Osteocyte (in vitro differentiated cells): Measurements from ENCODE around the gene MPPED2. TPM values are rescaled to one million over a fixed set of nuclear protein-coding genes. Genes with fewer than 3 reads are reported as not detected.

Experiments
- DNase-seq: peaks from one replicate; pipeline ENCODE4 v3.0.0; 2021; ENCODE audit warnings: mixed read lengths; ENCODE audit not compliant: unreplicated experiment; ENCODE audit errors: extremely low spot score
- H3K27ac Mint-ChIP-seq: one replicate; pipeline ENCODE4 v1.8.0; 2021; ENCODE audit warnings: mild to moderate bottlenecking, mixed read lengths; ENCODE audit not compliant: unreplicated experiment
- H3K27me3 Mint-ChIP-seq: one replicate; pipeline ENCODE4 v1.8.0; 2021; ENCODE audit warnings: mixed read lengths; ENCODE audit not compliant: unreplicated experiment
- H3K36me3 Mint-ChIP-seq: one replicate; pipeline ENCODE4 v1.8.0; 2021; ENCODE audit warnings: mixed read lengths; ENCODE audit not compliant: unreplicated experiment
- H3K4me1 Mint-ChIP-seq: one replicate; pipeline ENCODE4 v1.8.0; 2021; ENCODE audit warnings: mixed read lengths; ENCODE audit not compliant: unreplicated experiment
- H3K4me3 Mint-ChIP-seq: one replicate; pipeline ENCODE4 v1.8.0; 2021; ENCODE audit warnings: mild to moderate bottlenecking, moderate library complexity, mixed read lengths; ENCODE audit not compliant: unreplicated experiment
- H3K9me3 Mint-ChIP-seq: one replicate; pipeline ENCODE4 v1.8.0; 2021; ENCODE audit warnings: mixed read lengths; ENCODE audit not compliant: unreplicated experiment
- total RNA-seq: library from RNA; stranded (reverse); gene quantifications from 2 replicates; pipeline ENCODE4 v1.2.1, GENCODE V29; 2021
- TF ChIP-seq, protein P1 (sequence below): fragments of 200-600 bp; sonication (generic); IDR thresholded peaks from 2 replicates; pipeline ENCODE4 v1.5.0; 2021; ENCODE audit warnings: antibody characterized with exemption, mild to moderate bottlenecking, moderate library complexity

Gene MPPED2
- total RNA-seq, 1 donor from 2014 or later, result not detected

DNA sequence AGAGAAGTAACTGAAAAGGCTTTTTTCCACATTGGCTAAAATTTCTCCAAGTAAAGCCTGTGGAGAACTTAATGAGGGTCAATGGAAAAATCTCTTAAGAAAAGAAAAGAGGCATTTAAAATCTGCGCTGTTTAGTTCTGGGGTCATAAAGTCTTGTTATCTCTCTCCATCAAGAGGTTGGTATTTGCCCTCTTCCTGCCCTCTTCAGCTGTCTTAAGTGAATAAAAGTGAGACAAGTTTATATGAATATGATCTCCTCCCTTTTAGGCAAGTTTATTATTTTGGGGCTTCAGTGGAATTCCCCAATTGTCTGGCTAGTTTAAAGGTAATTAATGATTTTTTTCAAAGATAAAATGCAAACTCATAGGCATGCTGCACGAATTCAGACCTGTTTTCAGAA, 173.6 kb downstream of the MPPED2 start:
- TF ChIP-seq, protein P1, sequence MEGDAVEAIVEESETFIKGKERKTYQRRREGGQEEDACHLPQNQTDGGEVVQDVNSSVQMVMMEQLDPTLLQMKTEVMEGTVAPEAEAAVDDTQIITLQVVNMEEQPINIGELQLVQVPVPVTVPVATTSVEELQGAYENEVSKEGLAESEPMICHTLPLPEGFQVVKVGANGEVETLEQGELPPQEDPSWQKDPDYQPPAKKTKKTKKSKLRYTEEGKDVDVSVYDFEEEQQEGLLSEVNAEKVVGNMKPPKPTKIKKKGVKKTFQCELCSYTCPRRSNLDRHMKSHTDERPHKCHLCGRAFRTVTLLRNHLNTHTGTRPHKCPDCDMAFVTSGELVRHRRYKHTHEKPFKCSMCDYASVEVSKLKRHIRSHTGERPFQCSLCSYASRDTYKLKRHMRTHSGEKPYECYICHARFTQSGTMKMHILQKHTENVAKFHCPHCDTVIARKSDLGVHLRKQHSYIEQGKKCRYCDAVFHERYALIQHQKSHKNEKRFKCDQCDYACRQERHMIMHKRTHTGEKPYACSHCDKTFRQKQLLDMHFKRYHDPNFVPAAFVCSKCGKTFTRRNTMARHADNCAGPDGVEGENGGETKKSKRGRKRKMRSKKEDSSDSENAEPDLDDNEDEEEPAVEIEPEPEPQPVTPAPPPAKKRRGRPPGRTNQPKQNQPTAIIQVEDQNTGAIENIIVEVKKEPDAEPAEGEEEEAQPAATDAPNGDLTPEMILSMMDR, result no peak
- Mint-ChIP-seq H3K4me1 (no peaks in the 10 kb centered on the region), H3K27me3 (peaks cover 3% of the 10 kb centered on the region), H3K36me3 (no peaks in the 10 kb centered on the region), H3K9me3 (no peaks in the 10 kb centered on the region), H3K4me3 (no peak overlapping the region), H3K27ac (no peak overlapping the region)
- no peak for DNase-seq

DNA sequence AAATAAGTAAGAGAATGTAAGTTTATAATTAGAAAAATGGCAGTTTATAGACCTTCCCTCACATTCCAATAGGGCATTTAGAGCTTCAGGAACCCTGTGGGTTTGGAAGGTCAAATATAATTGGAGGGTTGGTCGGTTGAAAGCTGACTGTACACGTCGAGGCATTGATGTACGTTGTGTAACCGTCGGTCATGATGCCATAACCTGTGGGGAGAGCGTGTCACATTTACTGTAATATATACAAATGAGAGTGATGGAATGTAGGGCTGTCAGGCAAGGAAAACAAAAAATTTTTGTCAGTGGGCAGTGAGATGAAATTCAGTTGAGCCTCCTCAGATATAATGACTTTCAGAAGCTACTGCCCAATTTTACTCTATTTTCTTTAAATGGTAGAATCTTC, 174.8 kb downstream of the MPPED2 start:
- Mint-ChIP-seq H3K36me3 (no peaks in the 10 kb centered on the region), H3K9me3 (no peaks in the 10 kb centered on the region), H3K4me1 (no peaks in the 10 kb centered on the region), H3K4me3 (no peak overlapping the region), H3K27ac (no peak overlapping the region), H3K27me3 (peaks cover 3% of the 10 kb centered on the region)
- TF ChIP-seq, protein P1, result no peak
- DNase-seq, result no peak

GRCh38 chr11:30406978-30407762, 179.0 kb downstream of the MPPED2 start:
- TF ChIP-seq, protein P1, result no peak
- Mint-ChIP-seq H3K27me3 (peaks cover 4% of the 10 kb centered on the region), H3K9me3 (no peaks in the 10 kb centered on the region), H3K36me3 (no peaks in the 10 kb centered on the region), H3K4me1 (no peaks in the 10 kb centered on the region), H3K27ac (no peak overlapping the region), H3K4me3 (no peak overlapping the region)
- DNase-seq, result no peak

- H3K27ac Mint-ChIP-seq, result no peak overlapping the region
- peaks cover 2% of the 10 kb centered on the region for H3K27me3 Mint-ChIP-seq
- no peaks in the 10 kb centered on the region for H3K36me3 Mint-ChIP-seq
- H3K4me3 Mint-ChIP-seq, result no peak overlapping the region
- H3K4me1 Mint-ChIP-seq, result no peaks in the 10 kb centered on the region
- TF ChIP-seq, protein P1, result no peak
- DNase-seq, result no peak
- H3K9me3 Mint-ChIP-seq, result no peaks in the 10 kb centered on the region
Observed at GRCh38 chr11:30405385-30405784, 180.8 kb downstream of the MPPED2 start.

DNA sequence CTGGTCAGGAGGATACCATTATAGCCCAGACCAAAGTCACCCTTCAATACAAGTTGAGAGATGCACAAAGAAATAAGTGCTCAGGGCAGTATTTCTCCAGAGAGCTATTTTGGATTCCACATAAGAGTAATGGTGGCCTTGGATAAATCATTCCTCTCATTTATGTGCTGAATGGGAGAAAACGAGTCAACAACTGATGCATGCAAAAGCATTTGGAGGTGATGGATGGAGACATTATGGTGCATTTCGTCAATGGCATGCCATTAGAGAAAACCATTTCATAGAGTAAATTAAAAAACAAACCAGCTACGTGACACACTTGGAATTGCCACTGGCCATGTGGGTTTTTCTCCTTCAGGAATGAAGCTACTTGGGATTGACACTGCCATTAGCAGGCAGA, 182.0 kb downstream of the MPPED2 start:
- H3K36me3 Mint-ChIP-seq, result no peaks in the 10 kb centered on the region
- no peak overlapping the region for H3K27ac Mint-ChIP-seq
- DNase-seq, result no peak
- H3K9me3 Mint-ChIP-seq, result no peaks in the 10 kb centered on the region
- H3K27me3 Mint-ChIP-seq, result peaks cover 2% of the 10 kb centered on the region
- H3K4me3 Mint-ChIP-seq, result no peak overlapping the region
- TF ChIP-seq, protein P1, result no peak
- no peaks in the 10 kb centered on the region for H3K4me1 Mint-ChIP-seq
